GM21786 (cell line): ENCODE measurements around the gene HDAC4.

Experiments
- ATAC-seq: cut with Tn5 transposase; IDR thresholded peaks from one replicate; pipeline ENCODE4 v1.9.1; 2021; ENCODE audit not compliant: unreplicated experiment

HDAC4 gene

DNA sequence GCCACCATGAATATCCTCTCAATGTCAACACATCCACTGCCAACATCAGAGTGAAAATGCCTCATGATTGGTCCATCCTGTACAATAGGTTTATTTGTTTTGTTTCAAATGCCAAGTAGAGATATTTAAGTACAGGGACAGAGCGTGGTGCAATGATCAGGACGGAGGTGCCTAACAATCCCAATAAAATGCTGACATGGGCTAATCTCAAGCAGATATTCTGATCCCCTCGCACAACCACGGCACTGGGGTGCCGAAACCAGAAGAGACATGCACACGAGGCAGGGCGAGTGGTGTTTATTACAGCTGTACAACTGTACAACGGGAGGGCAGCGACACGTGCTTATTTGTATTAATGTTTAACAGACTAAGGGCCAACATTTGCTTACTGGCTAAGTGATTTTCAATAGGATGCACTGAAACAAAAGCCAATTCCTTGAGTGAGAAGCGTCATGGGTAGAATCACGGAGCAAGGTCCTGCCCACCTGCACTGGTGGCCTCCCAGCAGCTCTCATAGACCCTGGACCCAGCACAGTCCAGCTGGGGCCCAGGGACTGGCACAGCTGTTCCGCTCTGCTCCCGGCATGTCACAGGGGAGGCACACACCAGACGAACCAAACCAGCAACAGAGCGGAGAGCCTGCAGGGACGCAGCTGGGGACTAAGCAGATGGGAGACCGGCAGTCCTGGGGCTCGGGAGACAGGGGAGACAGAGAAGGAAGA lies 101.4 kb downstream of the HDAC4 start:
- no peak for ATAC-seq

DNA sequence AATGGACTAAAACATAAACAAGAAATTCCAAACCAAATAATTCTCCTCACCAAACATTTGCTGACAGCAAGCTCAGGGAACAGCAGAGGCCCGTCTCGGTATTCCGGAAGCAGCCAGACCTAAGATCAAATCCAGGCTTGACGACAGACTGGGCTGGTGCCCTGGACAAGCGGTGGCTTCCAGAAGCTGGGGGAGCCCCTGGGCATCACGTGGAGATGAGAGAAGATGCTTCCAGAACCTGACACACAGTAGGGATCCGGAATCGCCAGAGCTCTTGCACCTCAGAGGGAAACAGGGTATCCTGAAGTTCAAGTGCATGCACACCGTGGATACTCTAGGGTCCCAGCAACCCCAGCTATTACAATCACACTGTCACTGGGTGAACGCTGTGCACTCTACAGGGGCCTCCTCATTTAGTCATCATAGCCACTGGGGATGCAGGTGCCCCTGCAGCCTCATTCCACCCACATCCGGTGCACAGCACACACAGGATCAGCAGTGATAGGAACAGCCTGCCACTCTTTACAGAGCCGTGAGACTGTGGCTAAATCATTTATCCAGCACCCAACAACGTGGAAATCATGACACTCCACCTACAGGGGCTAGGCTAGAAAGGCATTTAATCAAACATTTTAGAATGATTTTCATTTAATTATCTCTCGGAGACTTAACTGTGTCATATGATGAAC lies 102.6 kb downstream of the HDAC4 start:
- ATAC-seq, result no peak

DNA sequence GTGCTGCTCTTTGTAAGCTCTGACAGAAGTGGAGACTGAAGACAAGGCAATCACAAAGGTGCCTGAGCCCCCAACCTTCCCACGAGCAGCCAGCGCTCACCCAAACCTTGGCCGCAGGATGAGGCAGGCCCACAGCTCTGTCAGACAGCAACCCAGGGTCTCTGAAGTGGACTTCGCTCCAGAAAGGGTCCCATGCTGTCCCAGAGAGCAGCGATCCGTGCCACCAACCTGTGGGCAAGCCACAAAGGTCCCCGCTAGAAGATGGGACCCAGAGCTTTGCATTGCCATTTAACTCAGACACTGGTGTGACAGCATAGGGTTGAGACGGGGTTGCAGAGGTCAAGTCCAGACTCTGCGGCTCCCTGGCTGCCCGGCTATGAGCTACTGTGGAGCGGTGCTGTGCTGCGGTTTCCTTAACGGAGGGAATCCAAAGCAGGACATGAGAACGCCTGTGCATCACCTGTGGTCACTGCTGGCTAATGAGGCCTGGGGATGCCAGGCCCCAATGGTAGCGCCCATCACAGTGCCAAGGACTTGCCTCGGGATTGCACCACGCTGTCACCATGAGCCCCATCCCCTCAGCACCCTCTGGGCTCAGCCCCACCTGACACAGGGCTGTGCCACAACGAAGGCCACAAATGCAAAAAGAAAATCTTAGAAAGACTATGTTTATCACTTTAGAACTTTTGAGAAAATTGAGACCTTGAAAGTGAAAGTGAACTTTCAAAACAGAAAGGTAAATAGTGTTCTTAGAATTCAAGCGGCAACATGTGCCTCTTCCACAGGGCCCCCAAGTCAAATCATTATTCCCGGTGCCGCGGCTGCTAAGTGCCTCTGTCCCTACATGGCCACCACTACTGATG lies 103.4 kb downstream of the HDAC4 start:
- no peak for ATAC-seq

DNA sequence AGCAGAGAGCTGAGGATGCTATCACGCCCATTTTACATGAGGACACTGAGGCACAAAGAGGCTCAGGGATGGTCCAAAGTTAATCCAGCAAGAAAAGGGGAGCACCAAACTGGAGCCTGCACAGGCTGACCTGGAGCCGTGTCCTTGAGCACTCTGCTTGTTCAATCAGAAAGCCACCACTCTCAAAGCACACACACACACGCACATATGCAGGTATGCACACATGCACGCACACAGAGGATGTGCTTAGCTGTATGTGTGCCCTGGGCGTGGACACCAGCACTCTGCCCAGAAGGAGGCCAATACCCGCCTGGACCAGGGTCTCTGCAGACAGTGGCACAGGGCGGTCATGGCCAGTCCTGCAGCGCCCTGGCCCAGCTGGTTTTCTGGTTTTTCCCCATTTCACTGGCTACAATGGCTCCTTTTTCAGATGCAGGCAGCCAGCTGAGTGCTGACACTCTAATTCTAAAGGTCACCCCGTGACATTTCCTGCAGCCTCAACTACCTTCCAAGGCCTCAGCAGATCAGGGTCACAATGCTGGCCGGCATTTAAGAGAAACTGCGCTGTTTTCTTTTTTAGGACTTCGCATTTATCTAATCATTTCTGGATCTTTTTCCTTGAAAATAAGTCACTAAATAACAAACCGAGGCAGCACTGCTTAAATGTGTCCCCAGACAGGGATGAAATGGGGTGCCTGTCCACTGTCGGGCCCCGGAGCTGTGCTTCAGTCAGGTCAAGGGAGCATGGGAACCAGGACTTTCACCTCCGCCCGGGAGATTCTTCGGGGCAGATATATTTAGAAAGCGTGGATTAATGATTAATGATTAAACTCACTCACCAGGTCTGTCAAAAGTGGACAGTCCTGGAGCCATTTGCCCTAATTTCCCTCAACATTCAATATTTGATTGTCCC lies 104.5 kb downstream of the HDAC4 start:
- ATAC-seq, result no peak

DNA sequence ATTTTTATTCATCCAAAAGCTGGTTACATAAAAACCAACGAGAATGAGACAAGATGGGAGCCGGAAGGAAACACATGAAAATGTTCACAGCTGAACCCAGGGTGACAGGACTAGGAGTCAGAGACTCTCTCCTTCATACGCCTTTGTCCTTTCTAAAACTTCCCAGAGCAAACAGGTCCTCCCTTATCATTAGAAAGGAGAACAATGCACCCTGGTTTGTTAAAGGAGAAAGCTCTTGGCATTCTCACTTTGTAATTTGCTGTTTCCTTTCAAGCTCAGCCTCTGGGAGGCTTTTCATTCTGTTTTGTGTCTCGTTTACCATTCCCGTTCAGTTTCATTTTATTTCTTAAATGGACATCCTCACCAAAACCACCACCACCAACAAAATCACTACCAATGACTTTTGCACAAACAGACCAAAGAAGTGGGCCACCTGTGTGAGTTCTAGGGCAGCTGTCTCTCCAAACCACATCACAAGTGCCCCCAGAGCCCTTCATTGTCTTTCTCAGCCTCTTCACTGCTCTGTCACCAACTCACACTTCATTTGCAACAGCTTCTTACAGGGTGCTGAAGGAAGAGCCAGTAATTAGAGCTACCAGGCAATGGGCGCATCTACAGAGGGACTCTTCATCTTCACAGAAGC lies 105.3 kb downstream of the HDAC4 start:
- no peak for ATAC-seq

DNA sequence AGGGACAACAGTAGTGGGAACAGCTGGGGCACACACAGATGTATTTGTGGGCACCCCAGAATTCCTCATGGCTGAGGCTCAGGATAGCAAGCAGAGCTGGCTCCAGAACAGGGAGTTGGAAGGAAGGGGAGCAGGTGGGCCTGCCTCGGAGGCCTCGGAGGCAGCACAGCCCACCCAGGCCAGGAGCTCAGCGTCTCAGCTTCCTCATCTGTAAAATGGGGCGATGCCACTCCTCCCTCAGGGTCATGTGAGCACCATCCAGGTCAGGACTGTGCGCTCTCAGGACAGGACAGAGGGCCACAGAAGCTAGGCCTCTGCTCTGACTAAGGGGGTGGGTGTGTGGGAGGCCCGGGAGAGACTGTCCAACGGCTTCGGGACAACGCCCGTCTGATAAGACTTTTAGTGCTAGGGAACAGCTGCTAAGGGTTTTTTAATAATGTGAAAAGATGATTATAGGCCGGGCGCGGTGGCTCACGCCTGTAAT lies 106.2 kb downstream of the HDAC4 start:
- ATAC-seq, result no peak

DNA sequence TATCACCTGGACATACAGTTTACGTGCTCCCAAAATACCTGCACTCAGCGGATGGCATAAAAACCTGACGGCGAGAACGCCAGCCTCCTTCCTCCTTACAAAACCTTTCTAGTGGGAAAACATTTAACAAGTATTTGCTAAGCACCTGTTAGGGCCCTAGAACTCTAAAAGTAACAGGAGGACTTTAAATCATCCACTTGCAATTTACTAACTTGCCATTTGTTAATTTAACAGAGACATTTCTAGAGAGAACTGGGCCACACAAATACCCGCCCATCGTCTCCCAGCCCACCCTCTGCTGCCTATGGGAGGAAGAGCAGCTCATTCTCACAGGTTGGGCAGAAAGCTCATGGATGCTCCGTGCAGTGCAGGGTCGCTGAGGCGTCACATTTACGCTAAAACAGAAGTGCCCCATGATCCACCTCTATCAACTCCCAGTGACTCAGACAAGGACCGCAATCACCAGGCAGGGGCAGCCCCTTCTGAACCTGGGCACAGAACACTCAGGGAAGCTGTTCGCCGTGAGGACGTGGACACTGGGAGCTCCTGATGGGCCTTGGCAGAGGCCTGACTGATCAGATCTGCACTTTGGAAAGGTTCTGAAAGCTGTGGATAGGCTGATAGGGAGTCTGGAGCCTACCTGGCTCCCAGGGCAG lies 106.9 kb downstream of the HDAC4 start:
- peak; percentile 82 for ATAC-seq

DNA sequence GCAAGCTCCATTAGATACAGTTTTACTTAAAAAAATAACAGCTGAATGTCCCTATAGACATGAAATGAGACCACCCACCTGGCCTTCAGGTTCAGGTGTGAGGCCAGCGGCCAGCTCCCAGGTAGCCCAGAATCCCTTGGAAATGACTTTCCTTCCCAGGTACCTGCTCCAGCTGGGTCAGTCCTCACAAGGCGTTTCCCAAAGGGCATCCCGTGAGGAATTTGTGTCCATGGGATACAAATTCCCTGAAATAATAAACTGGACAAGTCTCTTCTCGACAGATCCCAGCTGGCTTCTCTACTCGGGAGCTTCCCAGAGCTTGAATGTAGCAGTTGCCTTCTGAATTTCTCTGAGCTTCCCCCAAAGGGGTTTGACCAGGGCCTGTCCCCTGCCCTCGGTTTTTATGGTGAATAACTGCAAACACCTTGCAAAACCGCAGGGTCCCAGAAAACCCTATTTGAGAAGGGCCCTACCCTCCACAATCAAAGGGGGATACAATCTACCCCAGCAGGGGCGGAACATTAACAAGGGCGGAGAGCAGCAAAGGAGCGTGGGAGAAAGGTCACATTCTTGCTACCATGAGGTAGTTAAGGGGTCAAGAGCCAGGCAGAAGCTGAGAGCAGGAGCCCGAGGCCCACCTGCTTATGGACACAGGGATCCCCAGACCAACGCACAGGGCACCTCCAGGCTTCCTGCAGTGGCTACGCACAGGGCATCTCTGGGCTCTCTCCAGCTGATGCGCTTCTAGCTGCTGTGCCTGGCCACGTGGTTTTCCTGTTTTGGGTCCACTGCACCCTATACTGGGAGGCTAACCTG lies 107.7 kb downstream of the HDAC4 start:
- no peak for ATAC-seq

DNA sequence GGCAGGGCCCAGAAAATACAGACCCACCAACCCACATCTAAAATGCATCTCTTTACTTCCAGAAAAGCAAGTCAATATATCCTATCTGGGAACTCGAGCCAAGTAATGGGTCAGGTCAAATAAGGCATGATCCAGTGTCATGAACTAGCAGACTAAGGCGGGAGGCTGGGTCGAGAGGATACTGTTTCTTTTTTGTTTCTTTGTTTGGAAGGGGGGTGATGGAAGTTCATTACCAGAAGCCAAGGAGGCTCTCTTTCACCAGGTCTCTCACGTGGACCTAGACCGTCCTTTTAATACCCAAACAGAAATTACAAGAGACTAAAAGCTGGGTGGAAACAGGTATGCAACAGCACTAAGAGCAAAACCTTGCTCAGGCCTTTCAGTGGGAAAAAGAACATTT lies 108.3 kb downstream of the HDAC4 start:
- ATAC-seq, result no peak

DNA sequence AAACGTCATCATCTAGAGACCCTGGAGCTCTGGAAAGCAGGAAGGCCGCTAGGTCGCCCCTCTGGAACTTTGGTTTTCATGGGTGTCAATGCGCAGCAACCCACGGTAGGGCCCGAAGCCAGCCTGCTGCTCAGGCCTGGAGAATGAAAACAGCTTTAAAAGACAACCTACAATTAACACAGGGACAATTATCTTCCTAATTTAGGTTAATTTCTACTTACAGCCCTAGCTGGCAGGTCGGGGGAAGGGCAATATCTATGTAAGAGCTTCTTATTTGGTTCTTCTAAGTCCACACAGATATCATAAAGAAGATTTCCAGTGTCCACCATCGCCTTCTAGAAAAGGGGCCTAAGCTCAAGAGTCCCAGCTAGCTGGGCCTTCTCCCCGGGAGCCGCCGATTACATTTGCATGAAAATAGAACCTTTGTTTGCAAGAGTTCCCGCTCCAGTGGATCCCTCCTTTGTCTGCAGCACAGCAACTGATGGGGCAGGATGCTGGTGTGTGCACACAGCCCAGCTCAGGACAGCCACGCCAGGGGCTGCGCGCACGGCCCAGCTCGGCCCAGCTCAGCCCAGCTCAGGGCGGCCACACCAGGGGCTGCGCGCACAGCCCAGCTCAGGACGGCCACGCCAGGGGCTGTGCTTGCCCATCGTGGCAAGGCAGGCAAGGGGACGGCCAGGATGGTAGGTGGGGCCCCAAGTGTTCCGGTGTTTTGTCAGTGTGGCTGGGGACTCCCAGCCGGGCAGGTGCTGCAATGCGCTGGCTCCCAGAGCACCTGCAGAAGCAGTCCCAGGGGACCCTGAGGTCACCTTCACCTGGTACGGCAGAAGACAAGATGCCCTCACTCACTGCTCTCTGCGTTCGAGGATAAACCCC lies 109.1 kb downstream of the HDAC4 start:
- ATAC-seq, result no peak

DNA sequence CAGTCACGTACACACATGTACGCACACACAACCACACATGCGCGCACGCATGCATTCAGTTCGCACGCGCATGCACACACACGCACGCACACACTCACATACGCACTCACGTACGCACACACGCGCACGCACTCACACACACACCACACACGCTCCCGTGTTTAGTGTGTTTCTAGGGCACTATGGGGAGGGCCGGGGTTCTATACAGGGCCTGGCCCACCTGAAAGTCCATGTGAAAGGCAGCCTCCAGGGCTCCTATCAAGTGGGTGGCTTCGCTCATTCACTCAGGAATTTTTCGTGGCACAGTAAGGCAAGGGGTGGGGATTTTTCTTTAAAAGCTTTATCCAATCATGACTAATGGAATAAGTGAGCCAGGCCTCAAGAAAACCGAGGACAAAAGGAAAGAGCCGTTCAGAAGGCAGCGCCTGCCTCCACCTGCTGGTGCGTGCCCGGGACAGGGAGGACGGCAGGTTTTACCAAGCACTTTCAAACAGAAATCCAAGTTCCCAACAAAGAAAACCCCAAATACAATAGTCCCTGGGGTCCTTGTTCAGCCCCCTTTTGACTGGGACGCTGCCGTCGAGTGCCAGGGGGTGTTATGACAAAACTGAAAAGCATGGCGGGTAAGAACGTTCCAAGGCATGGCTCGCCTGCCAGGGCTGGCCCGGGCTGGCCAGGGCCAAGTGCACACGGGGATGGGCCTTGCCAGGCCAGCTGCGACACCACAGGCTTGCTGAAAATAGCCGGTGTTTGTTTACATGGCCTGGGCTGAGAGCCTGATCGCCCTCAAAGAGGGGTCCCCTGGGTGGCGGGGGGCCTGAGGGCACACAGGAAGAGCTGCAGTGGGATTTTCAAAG lies 110.0 kb downstream of the HDAC4 start:
- ATAC-seq, result no peak

DNA sequence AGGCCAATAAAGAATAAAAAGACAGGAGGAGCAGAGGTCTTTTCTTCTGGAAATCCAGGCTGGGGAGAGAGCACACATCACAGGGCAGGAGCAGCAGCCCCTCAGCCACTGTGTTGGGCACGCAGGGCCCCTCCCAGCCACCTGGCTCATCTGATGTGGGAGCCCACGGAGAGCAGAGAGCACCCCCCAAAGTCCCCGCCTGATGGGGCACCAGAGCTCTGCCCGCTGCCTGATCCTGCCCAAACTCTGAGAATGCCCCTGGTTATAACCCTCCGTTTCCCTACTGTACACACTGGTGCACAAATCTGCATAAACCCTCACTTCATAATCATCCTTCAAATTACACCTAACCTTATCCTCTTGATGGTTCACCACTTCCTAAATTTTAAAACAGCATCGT lies 111.3 kb downstream of the HDAC4 start:
- no peak for ATAC-seq

DNA sequence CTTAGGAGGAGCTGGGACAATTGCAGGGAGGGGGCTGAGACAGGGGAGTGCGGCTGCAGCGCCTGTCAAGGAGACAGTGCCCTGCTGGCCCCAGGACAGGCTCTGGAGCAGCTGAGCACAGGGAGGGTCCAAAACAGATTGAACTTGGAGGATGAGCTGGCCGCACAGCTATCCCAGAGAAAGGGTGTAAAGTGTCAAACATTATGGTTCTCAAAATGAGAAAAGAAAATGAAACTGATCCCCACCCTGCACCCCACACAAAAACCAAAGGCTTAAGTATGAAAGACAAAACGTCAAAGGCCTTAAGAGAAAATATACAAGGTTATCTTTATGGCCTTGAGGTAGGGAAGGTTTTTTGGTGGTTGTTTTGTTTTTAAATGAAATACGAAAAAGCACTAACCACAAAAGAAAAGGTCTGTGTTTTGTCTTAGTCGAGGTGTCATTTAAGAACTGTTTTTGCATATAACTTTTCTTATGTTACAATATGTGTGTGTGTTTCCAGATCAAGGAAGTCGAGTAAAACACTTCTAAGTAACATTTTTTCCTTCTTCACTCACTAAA lies 111.8 kb downstream of the HDAC4 start:
- ATAC-seq, result peak; percentile 68

DNA sequence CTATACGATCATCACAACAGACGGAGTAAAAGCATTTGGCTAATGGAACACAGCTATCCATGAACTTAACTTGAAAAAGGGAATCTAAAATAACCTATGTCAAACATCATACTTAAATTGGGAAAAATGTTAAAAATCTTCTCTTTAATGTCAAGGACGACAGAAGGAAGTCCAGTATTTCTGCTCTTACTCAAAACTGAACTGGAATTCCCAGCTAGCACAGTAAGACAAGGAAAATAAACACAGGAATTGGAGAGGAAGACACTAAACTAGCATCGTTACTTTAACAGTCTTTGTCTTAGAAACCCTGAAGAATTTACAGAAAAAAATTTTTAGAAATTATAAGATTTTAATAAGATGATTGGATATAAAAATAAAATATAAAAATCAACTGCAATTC lies 112.6 kb downstream of the HDAC4 start:
- ATAC-seq, result no peak

DNA sequence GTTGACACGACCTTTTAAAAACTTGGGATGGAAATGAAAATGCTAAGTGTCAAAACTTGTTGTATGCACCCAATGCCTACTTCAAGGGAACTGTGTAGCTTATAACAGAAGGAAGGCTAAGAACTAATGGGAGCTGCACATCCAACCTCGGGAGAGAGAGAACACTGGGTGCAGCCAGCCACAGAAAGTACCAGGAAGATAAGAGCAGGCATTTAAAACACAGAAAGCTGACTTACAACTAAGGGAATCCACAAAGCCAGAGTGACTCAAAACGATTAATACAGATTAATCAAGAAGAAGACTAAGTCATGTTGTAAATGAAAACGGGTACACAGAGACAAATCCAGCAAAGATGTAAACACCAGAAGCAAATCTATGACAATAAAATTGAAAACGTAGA lies 113.4 kb downstream of the HDAC4 start:
- no peak for ATAC-seq

DNA sequence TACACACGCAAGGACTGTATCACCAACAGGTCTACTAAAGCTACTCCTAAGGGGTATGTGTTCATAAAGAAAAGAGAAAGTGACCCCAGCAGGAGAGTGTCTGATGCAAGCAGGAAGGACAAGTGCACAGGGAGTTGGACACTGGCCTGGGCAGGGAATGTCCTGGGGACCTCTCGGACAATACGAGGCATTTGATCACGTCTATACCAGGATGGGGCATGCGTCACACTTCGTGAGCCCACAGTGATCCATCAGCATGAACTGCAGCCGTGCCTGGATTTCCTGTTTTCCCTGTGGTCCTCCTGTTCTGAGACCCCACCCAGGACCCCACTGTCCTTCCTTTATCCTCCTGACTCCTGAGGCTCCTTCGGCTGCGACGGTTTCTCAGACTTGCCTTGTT lies 113.9 kb downstream of the HDAC4 start:
- ATAC-seq, result no peak

DNA sequence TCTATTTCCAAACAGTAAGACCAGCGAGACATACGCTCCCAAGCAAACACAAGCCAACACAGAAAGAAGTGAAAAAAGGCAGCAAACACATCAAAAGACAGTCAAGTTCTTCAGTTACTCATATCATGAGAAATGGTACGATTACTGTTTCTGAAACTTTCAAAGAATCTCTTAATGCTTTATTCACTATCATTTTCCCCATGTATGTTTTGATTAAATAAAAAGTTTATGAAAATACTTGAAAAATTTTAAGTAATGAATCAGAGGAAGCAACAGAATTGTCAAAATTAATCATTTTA lies 114.9 kb downstream of the HDAC4 start:
- ATAC-seq, result no peak
